Measurements from ENCODE around the gene APBB3.
A peak's percentile ranks its signal among the peaks of the same experiment; 100 is the strongest.

- TF ChIP-seq, protein P1, sequence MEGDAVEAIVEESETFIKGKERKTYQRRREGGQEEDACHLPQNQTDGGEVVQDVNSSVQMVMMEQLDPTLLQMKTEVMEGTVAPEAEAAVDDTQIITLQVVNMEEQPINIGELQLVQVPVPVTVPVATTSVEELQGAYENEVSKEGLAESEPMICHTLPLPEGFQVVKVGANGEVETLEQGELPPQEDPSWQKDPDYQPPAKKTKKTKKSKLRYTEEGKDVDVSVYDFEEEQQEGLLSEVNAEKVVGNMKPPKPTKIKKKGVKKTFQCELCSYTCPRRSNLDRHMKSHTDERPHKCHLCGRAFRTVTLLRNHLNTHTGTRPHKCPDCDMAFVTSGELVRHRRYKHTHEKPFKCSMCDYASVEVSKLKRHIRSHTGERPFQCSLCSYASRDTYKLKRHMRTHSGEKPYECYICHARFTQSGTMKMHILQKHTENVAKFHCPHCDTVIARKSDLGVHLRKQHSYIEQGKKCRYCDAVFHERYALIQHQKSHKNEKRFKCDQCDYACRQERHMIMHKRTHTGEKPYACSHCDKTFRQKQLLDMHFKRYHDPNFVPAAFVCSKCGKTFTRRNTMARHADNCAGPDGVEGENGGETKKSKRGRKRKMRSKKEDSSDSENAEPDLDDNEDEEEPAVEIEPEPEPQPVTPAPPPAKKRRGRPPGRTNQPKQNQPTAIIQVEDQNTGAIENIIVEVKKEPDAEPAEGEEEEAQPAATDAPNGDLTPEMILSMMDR (IDR thresholded peaks at IDR 0.05; ENCODE audit: low read depth, low read length) = no peak
- TF ChIP-seq POLR2A (IDR thresholded peaks at IDR 0.05; ENCODE audit: extremely low read depth, insufficient read length) = peak; percentile 17
- no peak for TF ChIP-seq MAX (IDR thresholded peaks at IDR 0.05; ENCODE audit: low read depth, low read length)
- TF ChIP-seq MYC (IDR thresholded peaks at IDR 0.05; ENCODE audit: low read depth, low read length) = no peak; the same call in 1 of the 2 replicates
These were observed 14.9 kb downstream of the APBB3 start for GRCh38 chr5:140549237-140550144.
